Fibroblast of lung (primary cell): Measurements from ENCODE around the gene TRIM37. TPM values are rescaled to one million over a fixed set of nuclear protein-coding genes. Genes with fewer than 3 reads are reported as not detected.

Source experiments
- DNase-seq, 2 donors: peaks; one replicate each; pipeline versions ENCODE4 v3.0.0 to v3.0.0-alpha.2; 2010; ENCODE audit warnings: low read depth in 2 of 2
- H2AFZ ChIP-seq: 2 replicates; pipeline ENCODE4 v1.5.1; 2012; ENCODE audit warnings: low read length, control low read depth, inconsistent platforms
- H3K27ac ChIP-seq: 2 replicates; pipeline ENCODE4 v1.5.1; 2011; ENCODE audit warnings: low read length, control low read depth; ENCODE audit not compliant: insufficient read depth
- H3K27me3 ChIP-seq: 2 replicates; pipeline ENCODE4 v1.5.1; 2011; ENCODE audit warnings: mild to moderate bottlenecking, low read length; ENCODE audit not compliant: control insufficient read depth, insufficient read depth
- H3K36me3 ChIP-seq: 2 replicates; pipeline ENCODE4 v1.5.1; 2011; ENCODE audit warnings: low read length; ENCODE audit not compliant: control insufficient read depth, insufficient read depth
- H3K4me1 ChIP-seq: 2 replicates; pipeline ENCODE4 v1.5.1; 2011; ENCODE audit warnings: low read length; ENCODE audit not compliant: control insufficient read depth, insufficient read depth; ENCODE audit errors: extremely low read depth
- H3K4me2 ChIP-seq: 2 replicates; pipeline ENCODE4 v1.5.1; 2011; ENCODE audit warnings: low read length, control low read depth; ENCODE audit not compliant: insufficient read depth; ENCODE audit errors: extremely low read depth
- H3K4me3 ChIP-seq, 4 experiments: fragments of 200-600 bp in 1 of 4; sonication (generic) in 1 of 4; replicated peaks in 1 of 4; 2 replicates each; pipeline ENCODE4 v1.5.1; 2011 to 2016; ENCODE audit warnings: low read length in 4 of 4, low read depth in 3 of 4, mild to moderate bottlenecking in 3 of 4, control low read depth in 2 of 4, inconsistent platforms in 1 of 4, mixed read lengths in 1 of 4; ENCODE audit not compliant: insufficient read depth in 1 of 4; ENCODE audit errors: control extremely low read depth in 1 of 4
- H3K79me2 ChIP-seq: 2 replicates; pipeline ENCODE4 v1.5.1; 2012; ENCODE audit warnings: mild to moderate bottlenecking, low read length, inconsistent platforms; ENCODE audit not compliant: control insufficient read depth, insufficient read depth
- H3K9ac ChIP-seq: 2 replicates; pipeline ENCODE4 v1.5.1; 2011; ENCODE audit warnings: mild to moderate bottlenecking, low read length, control low read depth; ENCODE audit not compliant: insufficient read depth
- H3K9me3 ChIP-seq: 2 replicates; pipeline ENCODE4 v1.5.1; 2012; ENCODE audit warnings: low read depth, low read length; ENCODE audit not compliant: control insufficient read depth, insufficient read depth
- H4K20me1 ChIP-seq: 2 replicates; pipeline ENCODE4 v1.5.1; 2011; ENCODE audit warnings: low read length; ENCODE audit not compliant: control insufficient read depth, insufficient read depth; ENCODE audit errors: extremely low read depth
- CTCF ChIP-seq, 2 donors: IDR thresholded peaks in 1 of 2; conservative IDR thresholded peaks in 1 of 2; 1 replicate in 1 of 2; 2 replicates in 1 of 2; pipeline ENCODE4 v1.5.1; 2011 to 2012; ENCODE audit warnings: low read length in 2 of 2, control low read depth in 1 of 2, inconsistent platforms in 1 of 2, low read depth in 1 of 2, mild to moderate bottlenecking in 1 of 2
- EZH2 ChIP-seq: IDR thresholded peaks from 2 replicates; pipeline ENCODE4 v1.5.1; 2012; ENCODE audit warnings: low read length, control low read depth, mild to moderate bottlenecking; ENCODE audit errors: missing control alignments
- polyA plus RNA-seq, 2 donors: library from polyadenylated mRNA; depleted of rRNA in 1 of 2; stranded (reverse) in 1 of 2; unstranded in 1 of 2; fragments of >200 nt; gene quantifications; 2 replicates each; pipeline ENCODE4 v1.2.1, GENCODE V29; 2011 to 2012; ENCODE audit warnings: missing spikeins in 1 of 2
- total RNA-seq: library from RNA; depleted of rRNA; stranded (reverse); fragments of >200 nt; gene quantifications from 2 replicates; pipeline ENCODE4 v1.2.1, GENCODE V29; 2014

Gene TRIM37
- total and polyA plus RNA-seq, 2 donors (not counting 1 experiment from before 2014, with no cell fraction given), result 29.3 to 55.3 TPM

GRCh38 chr17:59149051-59149450, 42.4 kb upstream of the TRIM37 start:
- Histone ChIP-seq H3K9ac (no peak overlapping the region), H3K4me3 (no peak overlapping the region), H3K36me3 (no peaks in the 10 kb centered on the region), H2AFZ (no peak overlapping the region), H3K4me2 (peak overlapping the region; percentile 48), H3K27ac (peak overlapping the region; percentile 45), H3K4me1 (peaks cover 10% of the 10 kb centered on the region), H4K20me1 (no peaks in the 10 kb centered on the region), H3K9me3 (no peaks in the 10 kb centered on the region), H3K27me3 (no peaks in the 10 kb centered on the region), H3K79me2 (peaks cover 100% of the 10 kb centered on the region)
- peak; percentile 27 to 50 for DNase-seq
- TF ChIP-seq CTCF (conservative IDR thresholded peaks at IDR 0.05 in 1 of 2, IDR thresholded peaks at IDR 0.05 in 1 of 2; ENCODE audit: low read depth in 1 of 2, low read length in 2 of 2) (no peak), EZH2 (no peak)

DNA sequence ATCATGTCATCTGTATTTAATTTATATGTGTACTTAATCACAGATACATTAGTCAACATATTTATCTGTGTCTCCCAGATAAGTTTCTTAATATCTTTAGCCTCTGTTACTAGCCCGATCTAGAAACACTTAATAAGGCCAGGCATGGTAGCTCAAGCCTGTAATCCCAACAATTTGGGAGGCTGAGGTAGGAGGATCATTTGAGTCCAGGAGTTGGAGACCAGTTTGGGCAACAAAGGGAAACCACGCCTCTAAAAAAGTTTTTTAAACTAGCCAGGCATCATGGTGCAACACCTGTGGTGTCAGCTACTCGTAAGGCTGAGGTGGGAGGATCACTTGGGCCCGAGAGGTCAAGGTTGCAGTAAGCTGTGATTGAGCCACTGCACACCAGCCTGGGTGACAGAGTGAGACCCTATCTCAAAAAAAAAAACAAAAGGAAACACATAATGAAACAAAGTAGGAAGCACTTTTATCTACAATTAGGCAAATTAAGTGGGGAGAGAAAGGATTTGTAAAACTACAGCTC, 39.0 kb upstream of the TRIM37 start:
- Histone ChIP-seq H3K36me3 (no peaks in the 10 kb centered on the region), H3K9ac (no peak overlapping the region)

GRCh38 chr17:59141860-59142259, 35.2 kb upstream of the TRIM37 start:
- Histone ChIP-seq H3K4me2 (no peak overlapping the region), H4K20me1 (no peaks in the 10 kb centered on the region), H3K9me3 (no peaks in the 10 kb centered on the region), H3K4me3 (no peak overlapping the region), H3K36me3 (no peaks in the 10 kb centered on the region), H3K9ac (no peak overlapping the region), H3K27me3 (no peaks in the 10 kb centered on the region), H3K79me2 (peaks cover 78% of the 10 kb centered on the region), H3K4me1 (no peaks in the 10 kb centered on the region), H3K27ac (no peak overlapping the region), H2AFZ (no peak overlapping the region)
- DNase-seq, result no peak
- TF ChIP-seq CTCF (conservative IDR thresholded peaks at IDR 0.05 in 1 of 2, IDR thresholded peaks at IDR 0.05 in 1 of 2; ENCODE audit: low read depth in 1 of 2, low read length in 2 of 2) (no peak), EZH2 (no peak)

More for the DNA sequence above, 39.0 kb upstream of the TRIM37 start:
- DNase-seq, result no peak
- H3K79me2 ChIP-seq, result peaks cover 94% of the 10 kb centered on the region
- H3K27me3 ChIP-seq, result no peaks in the 10 kb centered on the region
- peaks cover 7% of the 10 kb centered on the region for H3K4me1 ChIP-seq
- no peak for TF ChIP-seq EZH2
- no peak overlapping the region for H2AFZ ChIP-seq
- H3K4me2 ChIP-seq, result no peak overlapping the region
- no peaks in the 10 kb centered on the region for H4K20me1 ChIP-seq
- H3K27ac ChIP-seq, result no peak overlapping the region
- H3K9me3 ChIP-seq, result no peaks in the 10 kb centered on the region
- H3K4me3 ChIP-seq, result no peak overlapping the region
